Measurements from ENCODE around the gene CAV1. TPM values are rescaled to one million over a fixed set of nuclear protein-coding genes. Genes with fewer than 3 reads are reported as not detected.

The CAV1 gene
- total RNA-seq, 1 experiment from 2014 or later, result 20.2 TPM

DNA sequence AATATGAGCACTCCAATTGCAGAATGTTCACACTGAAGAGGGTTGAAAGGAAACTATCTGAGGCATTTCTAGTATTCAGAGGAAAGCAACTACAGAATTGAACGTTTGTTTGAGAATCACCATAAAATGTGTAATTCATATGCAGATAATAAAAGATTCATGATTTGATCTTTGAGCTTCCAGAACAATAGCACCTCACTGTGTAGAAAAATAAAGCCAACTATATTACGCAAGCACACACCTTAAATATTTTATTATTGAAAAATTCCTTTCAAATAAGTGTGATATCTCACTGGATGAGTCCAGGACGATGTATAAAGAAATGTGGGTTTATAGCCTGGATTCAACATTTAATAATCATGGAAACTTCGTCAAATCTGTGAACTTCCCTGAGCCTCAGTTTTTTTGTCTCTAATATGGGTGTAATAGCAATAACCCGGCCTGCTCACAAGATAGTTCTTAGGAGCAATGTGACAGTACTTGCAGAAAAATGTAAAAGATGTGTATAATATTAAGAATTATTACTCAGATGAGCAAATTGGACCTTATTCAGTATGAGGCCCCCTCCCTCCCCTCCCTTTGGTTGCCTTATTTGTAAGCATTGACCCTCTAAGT lies 36.8 kb upstream of the CAV1 start:
- H4K8ac ChIP-seq (replicated peaks; ENCODE audit: insufficient read length, low read depth, low read length), result no peak overlapping the region
- no peak overlapping the region for H2BK5ac ChIP-seq (ENCODE audit: insufficient read length, low read length)
- no peaks in the 10 kb centered on the region for H3K4me1 Mint-ChIP-seq
- H3K4me3 Mint-ChIP-seq, result no peak overlapping the region
- no peaks in the 10 kb centered on the region for H4K20me1 ChIP-seq (ENCODE audit: control insufficient read depth, insufficient read depth, insufficient read length)
- no peak overlapping the region for H2BK12ac ChIP-seq (ENCODE audit: insufficient read length, low read depth, low read length)
- no peak overlapping the region for H3K18ac ChIP-seq (ENCODE audit: insufficient read length, low read depth, low read length)
- H3K4me1 ChIP-seq (ENCODE audit: insufficient read depth, low read length), result no peaks in the 10 kb centered on the region
- H3K9me3 Mint-ChIP-seq, result no peaks in the 10 kb centered on the region
- H3K27me3 ChIP-seq (ENCODE audit: insufficient read depth, low read length), result no peaks in the 10 kb centered on the region
- H3K27ac ChIP-seq (ENCODE audit: insufficient read length, low read depth, low read length), result no peak overlapping the region
- no peak overlapping the region for H3T11ph ChIP-seq (ENCODE audit: low read length)
- DNase-seq, result no peak
- no peak overlapping the region for H3K4ac ChIP-seq (ENCODE audit: low read depth, low read length)
- H3K79me2 ChIP-seq (ENCODE audit: insufficient read depth, low read length), result no peaks in the 10 kb centered on the region
- no peak overlapping the region for H3K27ac Mint-ChIP-seq
- no peak overlapping the region for H3K56ac ChIP-seq (ENCODE audit: insufficient read length, low read depth, low read length)
- no peak overlapping the region for H3K23ac ChIP-seq (ENCODE audit: insufficient read length, low read depth, low read length)
- no peak overlapping the region for H2BK15ac ChIP-seq (ENCODE audit: low read depth, low read length)
- no peak overlapping the region for H3K14ac ChIP-seq (ENCODE audit: insufficient read depth, low read length)
- no peaks in the 10 kb centered on the region for H3K9me3 ChIP-seq (ENCODE audit: control insufficient read depth, low read depth, low read length)
- no peak overlapping the region for H2BK20ac ChIP-seq (ENCODE audit: low read depth, low read length, poor library complexity, severe bottlenecking)
- no peaks in the 10 kb centered on the region; the same call in 1 of the 2 replicates for H3K27me3 Mint-ChIP-seq (ENCODE audit: low read depth)
- no peaks in the 10 kb centered on the region for H3K23me2 ChIP-seq (ENCODE audit: insufficient read length, low read depth, low read length, poor library complexity, severe bottlenecking)
- no peak overlapping the region for H3K4me2 ChIP-seq (ENCODE audit: insufficient read depth, insufficient read length, low read length)
- no peak overlapping the region for H2BK120ac ChIP-seq (ENCODE audit: low read depth, low read length, poor library complexity, severe bottlenecking)
- no CpG with 5 or more reads among the region's 5 CpGs for WGBS (ENCODE audit: extremely low coverage, insufficient read length, low lambda C conversion rate)
- H2AK5ac ChIP-seq (ENCODE audit: insufficient read length, low read length), result no peak overlapping the region
- no peak overlapping the region for H3K9ac ChIP-seq (ENCODE audit: extremely low read depth, insufficient read length, low read length)
- H3K79me1 ChIP-seq (ENCODE audit: insufficient read depth, low read depth, low read length, poor library complexity, severe bottlenecking), result no peaks in the 10 kb centered on the region
- no peak overlapping the region for H4K91ac ChIP-seq (ENCODE audit: insufficient read length, low read depth, low read length)
- H2AFZ ChIP-seq (ENCODE audit: low read length), result no peak overlapping the region
- no peak overlapping the region for H4K5ac ChIP-seq (ENCODE audit: insufficient read length, low read depth, low read length)
- H3K36me3 Mint-ChIP-seq (ENCODE audit: insufficient read depth in 1 of 3, low read depth in 3 of 3), result no peaks in the 10 kb centered on the region
- TF ChIP-seq, protein P1, sequence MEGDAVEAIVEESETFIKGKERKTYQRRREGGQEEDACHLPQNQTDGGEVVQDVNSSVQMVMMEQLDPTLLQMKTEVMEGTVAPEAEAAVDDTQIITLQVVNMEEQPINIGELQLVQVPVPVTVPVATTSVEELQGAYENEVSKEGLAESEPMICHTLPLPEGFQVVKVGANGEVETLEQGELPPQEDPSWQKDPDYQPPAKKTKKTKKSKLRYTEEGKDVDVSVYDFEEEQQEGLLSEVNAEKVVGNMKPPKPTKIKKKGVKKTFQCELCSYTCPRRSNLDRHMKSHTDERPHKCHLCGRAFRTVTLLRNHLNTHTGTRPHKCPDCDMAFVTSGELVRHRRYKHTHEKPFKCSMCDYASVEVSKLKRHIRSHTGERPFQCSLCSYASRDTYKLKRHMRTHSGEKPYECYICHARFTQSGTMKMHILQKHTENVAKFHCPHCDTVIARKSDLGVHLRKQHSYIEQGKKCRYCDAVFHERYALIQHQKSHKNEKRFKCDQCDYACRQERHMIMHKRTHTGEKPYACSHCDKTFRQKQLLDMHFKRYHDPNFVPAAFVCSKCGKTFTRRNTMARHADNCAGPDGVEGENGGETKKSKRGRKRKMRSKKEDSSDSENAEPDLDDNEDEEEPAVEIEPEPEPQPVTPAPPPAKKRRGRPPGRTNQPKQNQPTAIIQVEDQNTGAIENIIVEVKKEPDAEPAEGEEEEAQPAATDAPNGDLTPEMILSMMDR (conservative IDR thresholded peaks at IDR 0.05), result no peak

All from H9 (cell line).